ENCODE results near the gene SLC7A14.

SLC7A14 gene

DNA sequence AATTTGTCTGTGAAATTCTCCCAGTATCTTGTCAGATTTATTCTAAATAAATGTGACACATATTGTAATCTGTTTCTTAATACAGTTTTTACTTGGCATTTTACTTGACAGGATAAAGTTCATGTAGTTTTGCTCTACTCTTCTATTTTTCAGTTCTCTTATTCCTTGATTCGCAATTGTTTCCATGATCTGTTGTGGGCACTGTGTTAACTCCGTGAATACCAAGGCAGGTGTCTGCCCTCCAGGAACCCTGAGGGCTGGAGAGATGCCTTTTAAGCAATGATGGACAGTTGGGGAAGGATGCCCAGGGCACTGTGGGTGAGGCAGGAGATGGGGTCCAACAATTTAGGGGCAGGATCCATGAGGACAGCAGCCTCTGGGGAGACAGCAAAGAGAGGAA, 164.1 kb downstream of the SLC7A14 start:
- no peak for DNase-seq

DNA sequence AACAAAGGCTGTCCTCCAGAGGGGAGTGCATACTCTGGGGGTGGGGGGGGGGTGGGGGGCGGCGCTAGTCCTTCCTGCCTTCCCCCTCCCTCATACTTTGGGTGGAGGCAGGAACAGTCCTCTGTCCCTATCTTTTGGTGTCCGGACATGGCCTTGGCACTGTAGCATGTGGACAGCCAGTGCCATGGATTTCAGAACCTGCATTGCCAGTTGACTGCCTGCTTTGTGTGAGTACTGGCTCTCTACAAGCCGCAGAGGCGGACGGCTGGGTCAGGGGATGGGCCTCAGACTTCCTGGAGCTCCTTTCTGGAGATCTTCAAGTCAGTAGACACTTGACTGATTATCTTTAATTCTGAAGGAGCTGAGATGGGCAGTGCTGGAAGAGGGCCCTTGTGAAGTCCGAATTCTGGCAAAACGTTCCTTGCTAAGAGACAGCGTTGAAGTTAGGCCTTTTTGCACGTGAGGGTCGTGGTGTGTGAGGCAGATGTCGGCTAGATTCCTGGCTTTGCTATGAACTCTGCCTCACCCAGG, 164.7 kb downstream of the SLC7A14 start:
- DNase-seq = no peak

DNA sequence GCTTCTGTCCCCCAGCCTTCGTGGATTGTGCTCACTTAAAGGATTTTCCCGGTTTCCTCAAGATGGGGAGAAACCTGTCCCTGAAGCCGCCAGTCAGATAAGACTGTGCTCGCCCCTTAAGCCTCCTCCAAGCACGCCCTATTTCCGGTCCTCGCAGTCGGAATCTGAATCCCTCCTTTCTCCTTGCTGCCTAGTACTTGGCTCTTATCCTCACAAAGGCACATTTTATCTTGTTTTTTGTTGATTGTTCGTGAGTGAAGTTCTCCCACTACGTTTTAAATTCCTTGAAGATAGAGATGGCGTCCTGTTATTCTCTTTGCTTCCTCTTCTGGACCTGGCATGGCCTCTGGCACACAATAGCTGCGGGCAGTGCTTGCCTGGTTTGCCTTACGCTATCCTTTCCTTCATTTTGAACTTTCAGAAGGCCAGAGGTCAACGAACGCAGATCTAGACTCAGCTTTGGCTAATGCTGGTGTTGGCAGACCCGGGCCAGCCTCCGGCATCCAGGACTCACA, 165.5 kb downstream of the SLC7A14 start:
- no peak for DNase-seq

DNA sequence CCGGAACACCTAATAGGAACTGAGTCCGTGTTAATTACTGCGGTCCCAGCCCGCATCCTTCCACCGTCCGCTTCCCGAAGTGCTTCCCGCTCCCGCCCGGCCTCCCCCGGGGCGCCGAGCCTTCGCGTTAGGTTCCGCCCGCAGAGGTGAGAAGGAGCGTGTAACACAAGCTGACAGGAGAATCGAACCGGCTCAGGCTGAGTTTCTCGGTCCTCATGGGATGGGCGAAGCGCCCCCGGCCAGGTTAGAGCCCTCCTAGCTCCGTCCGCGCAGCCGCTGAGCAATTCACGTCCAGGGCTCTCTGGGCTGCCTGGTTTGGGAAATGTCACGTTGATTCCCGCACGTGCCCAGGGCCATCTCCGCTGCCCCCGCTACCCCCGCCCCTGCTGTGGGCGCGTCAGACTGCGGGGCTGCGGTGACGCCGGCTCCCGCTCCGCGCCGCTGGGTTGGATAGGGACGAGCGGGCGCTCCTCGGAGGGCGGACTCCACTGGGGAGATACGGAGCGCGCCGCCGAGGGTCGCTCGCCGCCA, 166.3 kb downstream of the SLC7A14 start:
- no peak for DNase-seq

DNA sequence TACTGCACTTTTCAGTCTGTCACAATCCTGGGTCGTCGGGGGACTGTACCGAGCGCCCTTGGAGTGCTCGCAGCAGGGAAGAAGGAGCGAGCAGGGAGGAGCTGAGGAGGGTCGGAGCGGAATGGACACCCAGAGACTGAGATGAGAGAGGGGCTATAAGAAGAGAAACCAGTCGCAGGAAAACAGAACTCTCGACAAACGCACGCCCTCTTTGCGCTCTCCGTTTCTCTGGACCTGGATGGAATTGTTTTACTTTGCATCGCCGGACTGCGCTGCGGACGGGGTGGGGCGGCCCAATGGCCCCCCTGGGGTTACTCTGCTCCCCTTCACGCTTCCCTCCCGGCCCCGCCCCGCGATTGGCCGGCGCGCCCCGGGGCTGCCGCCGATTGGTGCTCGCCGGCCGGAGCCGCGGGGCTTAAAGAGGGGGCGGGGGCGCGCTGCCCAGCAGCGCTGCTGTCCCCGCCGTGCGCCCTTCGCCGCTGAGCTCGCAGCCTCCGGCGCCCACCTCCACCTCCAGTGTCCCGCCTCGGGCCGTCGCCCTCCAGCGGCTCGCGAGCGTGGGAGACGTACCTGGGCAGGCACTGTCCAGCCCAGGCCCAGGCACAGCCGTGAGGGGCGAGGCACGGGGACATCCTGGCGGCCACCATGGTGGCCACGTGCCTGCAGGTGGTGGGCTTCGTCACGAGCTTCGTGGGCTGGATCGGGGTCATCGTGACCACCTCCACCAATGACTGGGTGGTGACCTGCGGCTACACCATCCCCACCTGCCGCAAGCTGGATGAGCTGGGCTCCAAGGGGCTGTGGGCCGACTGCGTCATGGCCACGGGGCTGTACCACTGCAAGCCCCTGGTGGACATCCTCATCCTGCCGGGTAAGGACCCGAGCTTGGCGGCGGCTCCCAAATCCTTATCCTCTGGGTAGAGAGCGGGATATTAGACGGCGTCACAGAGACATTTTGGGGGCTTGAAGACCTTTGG, 167.2 kb downstream of the SLC7A14 start, which contains the start of gene CLDN11:
TSS of gene CLDN11 (plus strand) at position 447 of the 977 bp plus-strand sequence. CDS start at position 646, 199 bp downstream.
- DNase-seq = no peak

DNA sequence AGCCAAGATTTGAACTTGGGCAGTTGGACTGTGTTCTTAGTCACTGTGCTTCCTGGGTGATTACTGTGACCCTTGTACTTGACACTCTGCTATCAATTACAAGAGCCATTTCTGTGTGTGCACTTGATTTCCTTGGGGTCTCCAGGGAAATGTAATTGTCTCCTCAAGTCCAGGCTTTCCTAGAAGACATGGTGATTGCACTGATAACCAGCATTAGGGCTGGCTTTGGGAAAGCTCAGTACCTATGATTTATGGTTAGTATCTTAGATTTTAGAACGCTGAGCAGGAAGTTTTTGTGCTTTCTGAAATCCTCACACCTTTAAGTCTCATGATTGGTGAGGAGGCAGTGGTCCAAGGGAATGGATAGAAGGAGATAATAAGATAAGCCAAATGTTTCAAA, 168.8 kb downstream of the SLC7A14 start:
- no peak for DNase-seq

DNA sequence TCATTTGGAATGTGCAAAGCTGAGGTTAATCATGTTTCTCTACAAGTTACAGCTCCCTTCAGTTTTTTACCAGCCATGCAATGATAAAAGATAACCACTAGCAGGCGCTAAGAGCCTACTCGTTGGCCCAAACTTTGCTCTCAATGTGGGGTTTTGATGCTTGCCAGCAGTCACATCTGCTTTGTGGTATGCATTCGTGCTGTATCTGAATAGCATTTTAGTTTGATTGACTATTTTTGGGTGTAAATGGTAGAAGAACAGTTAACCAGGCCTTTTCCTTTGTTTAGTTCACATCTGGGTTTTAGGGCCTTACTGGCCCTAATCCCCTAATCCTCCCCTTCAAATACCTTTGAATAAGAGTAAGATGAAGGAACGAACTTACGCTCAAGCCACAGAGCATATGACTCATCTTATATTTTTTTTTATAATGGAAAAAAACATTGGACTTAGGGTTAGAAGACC, 171.6 kb downstream of the SLC7A14 start:
- peak in 1 of 2 donors; percentile 30 for DNase-seq

DNA sequence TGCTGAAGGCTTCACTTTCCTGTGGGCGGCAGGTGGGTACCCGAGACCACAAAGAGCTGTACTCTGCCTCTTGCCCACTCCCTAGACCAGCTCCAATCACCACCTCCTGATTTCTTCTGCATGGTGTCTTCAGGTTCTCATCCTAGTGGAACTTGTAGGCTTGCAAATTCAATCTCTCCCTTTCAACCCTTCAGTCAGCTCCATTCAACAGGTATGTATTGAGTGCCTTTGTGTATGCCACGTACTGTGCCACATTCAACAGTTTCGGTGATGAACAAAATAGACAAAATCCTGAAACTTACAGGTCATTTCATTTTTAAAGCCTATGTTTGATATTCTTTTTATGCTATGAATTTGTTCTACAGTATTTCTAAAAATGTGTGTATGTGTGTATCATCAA, 172.6 kb downstream of the SLC7A14 start:
- DNase-seq = no peak

DNA sequence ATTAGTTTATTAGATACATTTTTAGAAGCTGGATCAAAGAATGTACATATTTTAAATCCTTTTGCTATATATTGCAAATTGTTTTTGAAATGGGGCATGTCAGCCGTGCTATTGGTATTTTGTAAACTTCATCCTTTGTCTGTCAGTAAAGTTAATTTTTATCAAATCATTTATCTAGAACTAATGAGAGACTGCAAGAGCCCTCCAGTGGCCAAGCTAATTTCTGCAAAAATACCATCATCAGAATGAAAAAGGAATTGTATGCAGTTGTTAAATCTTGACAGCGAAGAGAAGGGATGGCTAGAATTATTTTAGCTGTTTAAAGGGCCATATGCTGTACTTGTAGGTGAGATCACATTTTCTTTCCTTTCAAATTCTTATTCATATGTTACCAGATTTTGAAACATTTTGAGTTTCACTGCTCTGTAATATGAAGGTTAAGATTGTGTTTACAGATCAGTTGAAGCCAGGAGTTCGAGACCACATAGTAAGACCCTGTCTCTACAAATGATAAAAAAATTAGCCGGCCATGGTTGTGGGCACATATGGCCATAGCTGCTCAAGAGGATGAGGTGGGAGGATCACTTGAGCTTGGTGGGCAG, 175.3 kb downstream of the SLC7A14 start:
- peak in 1 of 2 donors; percentile 2 for DNase-seq
